ENCODE data around the gene CEBPZOS. TPM values are rescaled to one million over a fixed set of nuclear protein-coding genes. Genes with fewer than 3 reads are reported as not detected.

Gene CEBPZOS
- polyA plus RNA-seq: 10 to 100 TPM; 19.1 to 53.7 TPM

DNA sequence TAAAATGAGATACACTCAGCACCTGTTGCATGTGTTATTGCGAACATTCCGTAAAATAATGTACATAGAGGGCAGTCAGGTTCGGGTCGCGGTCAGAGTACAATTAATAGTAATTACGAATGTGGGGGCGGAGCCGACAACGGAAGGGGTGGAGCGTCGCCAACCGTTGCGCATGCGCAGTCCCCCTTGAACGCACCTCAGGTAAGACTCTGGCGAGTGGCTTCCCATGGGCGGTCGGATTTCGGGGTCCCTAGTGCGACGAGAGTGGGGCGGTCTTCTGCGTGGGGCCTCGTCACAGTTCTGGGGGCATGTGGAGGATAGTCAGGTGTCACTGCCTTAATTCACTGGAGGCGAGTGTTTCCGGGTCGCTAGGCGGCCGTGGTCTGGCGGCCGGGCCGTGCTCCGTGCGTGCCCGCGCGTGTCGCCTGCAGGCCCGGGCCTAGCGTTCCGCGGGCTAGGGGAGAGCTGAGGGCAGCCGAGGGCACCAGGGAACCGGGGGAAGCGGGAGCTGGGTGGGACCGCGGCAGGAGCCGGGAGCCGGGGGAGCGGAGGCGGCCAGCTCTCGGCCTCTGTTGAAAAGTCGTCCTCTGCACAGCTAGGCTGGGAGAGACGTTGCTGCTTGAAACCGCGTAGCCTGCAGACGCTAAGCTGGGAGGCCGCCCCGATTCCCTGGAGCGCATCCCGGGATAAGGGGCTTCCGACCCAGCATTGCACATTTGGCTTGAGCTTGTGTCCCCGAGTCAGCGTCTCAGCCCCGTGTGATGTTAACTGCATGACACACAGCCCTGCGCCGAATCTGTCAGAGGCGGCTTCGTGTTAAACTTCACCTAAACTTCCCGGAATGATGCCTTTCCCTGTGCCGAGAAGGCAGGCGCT is at the start of gene CEBPZOS:
CEBPZOS (plus strand) TSS at position 177 of the 876 bp plus-strand sequence. CDS start 3,209 bp downstream, outside the sequence.
- H3K9me3 ChIP-seq (ENCODE audit: control insufficient read depth in 2 of 2, insufficient read depth in 1 of 2, low read depth in 1 of 2, low read length in 1 of 2): no peaks in the 10 kb centered on the region
- 0% methylated on average over 72 of the region's 72 CpGs for WGBS, 2 donors
- peaks cover 0 to 4% of the 10 kb centered on the region in 2 donors for H3K4me1 ChIP-seq (ENCODE audit: control insufficient read depth in 2 of 2, insufficient read depth in 2 of 2, low read length in 1 of 2)
- peak within 1 kb of the TSS; percentile 81 to 94 for H3K4me3 ChIP-seq (ENCODE audit: low read depth in 1 of 2, low read length in 2 of 2)
- H3K27me3 ChIP-seq (ENCODE audit: control insufficient read depth in 1 of 2, insufficient read depth in 2 of 2, low read length in 2 of 2): no peaks in the 10 kb centered on the region
- peak within 1 kb of the TSS; percentile 90 to 95 for H3K27ac ChIP-seq (ENCODE audit: low read depth in 2 of 2, low read length in 1 of 2)
- peaks cover 2% of the 10 kb centered on the region in 2 donors for H3K36me3 ChIP-seq (ENCODE audit: control insufficient read depth in 2 of 2, insufficient read depth in 2 of 2, low read length in 1 of 2)

DNA sequence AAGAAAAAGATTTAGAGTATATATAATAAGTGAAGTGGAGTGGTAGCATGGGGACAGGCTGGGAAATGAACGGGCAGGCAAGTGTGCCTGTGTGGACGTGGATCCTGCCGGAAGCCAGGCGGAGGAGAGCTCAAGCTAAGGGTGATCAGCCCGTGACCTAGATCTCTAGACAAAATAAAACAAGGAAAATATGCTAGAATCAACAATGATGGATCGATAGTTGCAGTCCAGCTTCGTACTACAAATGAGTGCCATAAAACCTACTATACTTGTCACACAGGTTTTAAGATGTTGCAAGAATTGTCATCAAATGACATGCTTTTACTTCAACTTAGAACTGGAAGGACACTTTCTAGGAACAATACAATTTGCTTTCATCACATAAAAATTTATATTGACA is 48.0 kb upstream of the CEBPZOS start:
- Histone ChIP-seq H3K9me3 (ENCODE audit: control insufficient read depth in 2 of 2, insufficient read depth in 1 of 2, low read depth in 1 of 2, low read length in 1 of 2) (no peaks in the 10 kb centered on the region), H3K27me3 (ENCODE audit: control insufficient read depth in 1 of 2, insufficient read depth in 2 of 2, low read length in 2 of 2) (no peaks in the 10 kb centered on the region), H3K27ac (ENCODE audit: low read depth in 2 of 2, low read length in 1 of 2) (no peak overlapping the region), H3K4me3 (ENCODE audit: low read depth in 1 of 2, low read length in 2 of 2) (no peak overlapping the region), H3K36me3 (ENCODE audit: control insufficient read depth in 2 of 2, insufficient read depth in 2 of 2, low read length in 1 of 2) (peaks cover 5 to 6% of the 10 kb centered on the region in 2 donors), H3K4me1 (ENCODE audit: control insufficient read depth in 2 of 2, insufficient read depth in 2 of 2, low read length in 1 of 2) (no peaks in the 10 kb centered on the region)
- WGBS, 2 donors: 71 to 86% methylated on average over 7 of the region's 7 CpGs

DNA sequence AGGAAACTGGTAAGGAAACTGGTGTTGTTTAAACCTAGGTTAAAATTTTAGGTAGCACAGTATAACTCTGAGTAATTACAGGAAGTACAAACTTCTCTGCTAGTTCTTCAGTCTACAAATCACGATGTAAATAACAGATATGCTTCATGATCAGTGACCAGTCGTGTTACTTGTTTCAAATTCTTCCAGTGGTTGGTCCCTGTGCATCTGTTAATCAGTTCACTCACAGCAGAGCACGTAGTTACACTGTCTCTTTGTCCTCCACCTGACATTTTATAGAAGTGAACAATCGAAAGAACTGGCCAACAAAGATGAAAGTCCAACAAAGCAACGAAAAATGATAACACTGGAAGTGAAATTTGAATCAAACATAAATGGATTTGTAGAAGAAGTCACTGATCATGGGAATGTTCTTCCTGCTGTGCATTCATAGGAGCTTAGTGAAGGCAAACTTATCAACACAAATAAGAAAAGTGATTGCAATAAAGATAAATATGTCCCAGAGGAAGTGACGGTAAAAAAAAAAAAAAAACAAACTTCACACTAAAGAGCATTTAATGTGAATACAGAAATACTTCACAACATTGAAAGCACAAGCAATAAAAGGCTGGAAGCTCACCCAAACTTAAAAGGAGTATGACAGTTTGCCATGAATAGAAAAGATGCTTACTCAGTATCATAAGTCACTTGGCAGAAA is 46.5 kb upstream of the CEBPZOS start:
- Histone ChIP-seq H3K27me3 (ENCODE audit: control insufficient read depth in 1 of 2, insufficient read depth in 2 of 2, low read length in 2 of 2) (no peaks in the 10 kb centered on the region), H3K9me3 (ENCODE audit: control insufficient read depth in 2 of 2, insufficient read depth in 1 of 2, low read depth in 1 of 2, low read length in 1 of 2) (no peaks in the 10 kb centered on the region), H3K36me3 (ENCODE audit: control insufficient read depth in 2 of 2, insufficient read depth in 2 of 2, low read length in 1 of 2) (peaks cover 0 to 5% of the 10 kb centered on the region in 2 donors), H3K4me1 (ENCODE audit: control insufficient read depth in 2 of 2, insufficient read depth in 2 of 2, low read length in 1 of 2) (no peaks in the 10 kb centered on the region), H3K4me3 (ENCODE audit: low read depth in 1 of 2, low read length in 2 of 2) (no peak overlapping the region), H3K27ac (ENCODE audit: low read depth in 2 of 2, low read length in 1 of 2) (no peak overlapping the region)
- WGBS, 2 donors: 44 to 58% methylated on average over 6 of the region's 6 CpGs

GRCh38 chr2:37153224-37153623 is 43.1 kb upstream of the CEBPZOS start:
- Histone ChIP-seq H3K4me3 (ENCODE audit: low read depth in 1 of 2, low read length in 2 of 2) (no peak overlapping the region), H3K27me3 (ENCODE audit: control insufficient read depth in 1 of 2, insufficient read depth in 2 of 2, low read length in 2 of 2) (no peaks in the 10 kb centered on the region), H3K4me1 (ENCODE audit: control insufficient read depth in 2 of 2, insufficient read depth in 2 of 2, low read length in 1 of 2) (peaks cover 0 to 8% of the 10 kb centered on the region in 2 donors), H3K9me3 (ENCODE audit: control insufficient read depth in 2 of 2, insufficient read depth in 1 of 2, low read depth in 1 of 2, low read length in 1 of 2) (no peaks in the 10 kb centered on the region), H3K27ac (ENCODE audit: low read depth in 2 of 2, low read length in 1 of 2) (no peak overlapping the region), H3K36me3 (ENCODE audit: control insufficient read depth in 2 of 2, insufficient read depth in 2 of 2, low read length in 1 of 2) (no peaks in the 10 kb centered on the region)
- WGBS, 2 donors: 88 to 98% methylated on average over 5 of the region's 5 CpGs

DNA sequence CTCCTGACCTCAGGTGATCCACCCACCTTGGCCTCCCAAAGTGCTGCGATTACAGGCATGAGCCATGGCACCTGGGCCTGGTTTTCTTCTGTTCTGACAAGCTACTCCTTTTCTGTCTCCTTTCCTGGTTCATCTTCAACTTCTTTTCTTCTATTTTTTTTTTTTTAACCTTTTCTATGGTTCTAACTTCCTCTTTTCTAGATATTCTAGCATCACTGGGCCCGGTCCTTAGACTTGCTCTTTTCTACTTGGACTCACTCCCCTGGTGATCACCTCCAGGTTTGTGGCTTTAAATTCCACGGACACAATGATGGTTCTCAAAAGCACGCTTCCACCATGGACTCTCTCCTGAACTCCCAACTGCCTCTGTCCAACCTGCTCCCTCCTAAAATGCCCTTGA is 41.5 kb upstream of the CEBPZOS start:
- Histone ChIP-seq H3K27ac (ENCODE audit: low read depth in 2 of 2, low read length in 1 of 2) (no peak overlapping the region), H3K36me3 (ENCODE audit: control insufficient read depth in 2 of 2, insufficient read depth in 2 of 2, low read length in 1 of 2) (no peaks in the 10 kb centered on the region), H3K27me3 (ENCODE audit: control insufficient read depth in 1 of 2, insufficient read depth in 2 of 2, low read length in 2 of 2) (no peaks in the 10 kb centered on the region), H3K4me1 (ENCODE audit: control insufficient read depth in 2 of 2, insufficient read depth in 2 of 2, low read length in 1 of 2) (peaks cover 0 to 8% of the 10 kb centered on the region in 2 donors), H3K9me3 (ENCODE audit: control insufficient read depth in 2 of 2, insufficient read depth in 1 of 2, low read depth in 1 of 2, low read length in 1 of 2) (no peaks in the 10 kb centered on the region), H3K4me3 (ENCODE audit: low read depth in 1 of 2, low read length in 2 of 2) (no peak overlapping the region)
- 92 to 93% methylated on average over 4 of the region's 4 CpGs for WGBS, 2 donors

DNA sequence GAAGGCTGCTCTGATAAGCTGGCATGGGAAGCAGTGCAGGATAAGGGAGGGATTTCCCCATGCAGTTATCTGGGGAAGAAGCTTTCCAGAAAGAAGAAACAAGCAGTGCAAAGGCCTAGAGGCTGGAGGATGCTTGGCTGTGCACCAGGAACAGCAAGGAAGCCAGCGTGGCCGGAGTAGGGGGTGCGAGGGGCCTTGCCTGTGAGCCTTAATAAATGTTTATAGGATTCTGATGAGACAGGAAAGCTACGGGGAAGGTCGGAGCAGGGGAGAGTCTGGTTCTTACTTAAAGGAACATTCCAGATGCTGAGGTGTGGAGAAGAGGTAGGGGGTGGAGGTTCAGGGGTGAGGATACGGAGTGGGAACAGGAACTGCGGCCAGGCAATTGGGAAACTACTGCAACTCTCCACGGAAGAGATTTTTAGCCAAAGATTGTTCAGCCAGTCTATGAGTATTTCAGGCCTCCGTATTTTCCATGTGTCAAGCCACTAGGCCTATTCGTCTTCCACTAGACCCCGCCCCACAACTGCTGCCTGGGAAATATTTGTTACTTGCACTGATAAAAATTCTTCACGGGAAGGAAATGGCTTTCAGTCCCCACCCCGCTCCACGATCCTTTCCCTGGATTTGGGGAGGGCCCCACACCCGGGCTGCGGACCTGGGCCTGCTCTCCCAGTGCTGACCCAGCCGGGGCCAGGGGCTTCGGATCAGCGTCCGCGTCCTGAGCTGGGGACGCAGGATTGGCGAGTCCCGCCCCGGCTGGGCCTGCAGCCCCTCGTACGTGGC is 40.0 kb upstream of the CEBPZOS start:
- H3K27ac ChIP-seq (ENCODE audit: low read depth in 2 of 2, low read length in 1 of 2): peak overlapping the region; percentile 79 to 87
- 1 to 2% methylated on average over 27 of the region's 27 CpGs for WGBS, 2 donors
- H3K27me3 ChIP-seq (ENCODE audit: control insufficient read depth in 1 of 2, insufficient read depth in 2 of 2, low read length in 2 of 2): no peaks in the 10 kb centered on the region
- no peaks in the 10 kb centered on the region for H3K36me3 ChIP-seq (ENCODE audit: control insufficient read depth in 2 of 2, insufficient read depth in 2 of 2, low read length in 1 of 2)
- peak overlapping the region; percentile 70 to 97 for H3K4me3 ChIP-seq (ENCODE audit: low read depth in 1 of 2, low read length in 2 of 2)
- H3K4me1 ChIP-seq (ENCODE audit: control insufficient read depth in 2 of 2, insufficient read depth in 2 of 2, low read length in 1 of 2): peaks cover 0 to 8% of the 10 kb centered on the region in 2 donors
- H3K9me3 ChIP-seq (ENCODE audit: control insufficient read depth in 2 of 2, insufficient read depth in 1 of 2, low read depth in 1 of 2, low read length in 1 of 2): no peaks in the 10 kb centered on the region

DNA sequence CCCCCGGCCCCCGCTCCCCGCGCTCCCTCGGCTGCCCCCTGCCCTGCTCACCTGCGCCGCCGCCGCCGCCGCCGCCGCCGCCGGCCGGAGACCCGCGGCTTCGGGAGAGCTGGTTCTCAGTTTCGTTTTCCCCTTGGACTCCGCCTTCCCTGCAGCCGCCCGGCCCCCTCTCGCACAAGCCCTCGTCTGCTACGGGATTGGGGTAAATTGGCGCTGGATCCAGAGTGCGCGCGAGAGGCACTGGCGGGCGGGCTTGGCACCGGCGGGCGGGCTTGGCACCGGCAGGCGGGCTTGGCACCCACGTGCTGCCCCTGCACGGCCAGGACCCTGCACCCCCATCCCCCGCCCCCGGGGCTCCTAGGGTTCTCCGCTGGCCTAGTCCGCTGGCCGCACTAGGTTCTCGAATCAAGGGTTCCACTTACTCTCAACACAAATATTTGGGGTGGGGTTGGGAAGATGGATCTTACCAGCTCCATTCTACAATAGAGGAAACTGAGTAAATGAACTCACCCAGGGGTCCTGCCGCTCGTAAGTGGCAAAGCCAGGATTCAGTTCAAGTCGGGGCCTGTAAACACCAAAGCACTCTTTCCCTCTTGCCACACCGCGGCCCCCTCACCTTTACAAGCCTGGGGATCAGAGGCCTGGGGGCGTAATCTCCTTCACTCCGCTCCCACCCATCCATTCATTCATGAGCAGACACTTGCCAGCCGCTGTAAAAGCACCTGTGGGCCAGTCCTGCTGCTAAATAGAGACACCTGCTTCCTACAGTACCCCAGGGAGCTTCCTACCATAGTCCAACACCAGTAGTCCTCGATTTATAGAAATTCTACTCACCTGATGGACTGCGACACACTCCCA is 39.2 kb upstream of the CEBPZOS start, which contains the start of gene EIF2AK2:
EIF2AK2 (minus strand) TSS at position 124 of the 858 bp plus-strand sequence. CDS start 9,174 bp downstream, outside the sequence.
- peak within 1 kb of the TSS; percentile 70 to 97 for H3K4me3 ChIP-seq (ENCODE audit: low read depth in 1 of 2, low read length in 2 of 2)
- peak within 1 kb of the TSS; percentile 79 to 87 for H3K27ac ChIP-seq (ENCODE audit: low read depth in 2 of 2, low read length in 1 of 2)
- H3K36me3 ChIP-seq (ENCODE audit: control insufficient read depth in 2 of 2, insufficient read depth in 2 of 2, low read length in 1 of 2): no peaks in the 10 kb centered on the region
- WGBS, 2 donors: 8% methylated on average over 41 to 55 of the region's 55 CpGs
- H3K4me1 ChIP-seq (ENCODE audit: control insufficient read depth in 2 of 2, insufficient read depth in 2 of 2, low read length in 1 of 2): peaks cover 0 to 8% of the 10 kb centered on the region in 2 donors
- H3K9me3 ChIP-seq (ENCODE audit: control insufficient read depth in 2 of 2, insufficient read depth in 1 of 2, low read depth in 1 of 2, low read length in 1 of 2): no peaks in the 10 kb centered on the region
- H3K27me3 ChIP-seq (ENCODE audit: control insufficient read depth in 1 of 2, insufficient read depth in 2 of 2, low read length in 2 of 2): no peaks in the 10 kb centered on the region

- no peak overlapping the region for H3K27ac ChIP-seq (ENCODE audit: low read depth in 2 of 2, low read length in 1 of 2)
- H3K36me3 ChIP-seq (ENCODE audit: control insufficient read depth in 2 of 2, insufficient read depth in 2 of 2, low read length in 1 of 2): no peaks in the 10 kb centered on the region
- no peaks in the 10 kb centered on the region for H3K9me3 ChIP-seq (ENCODE audit: control insufficient read depth in 2 of 2, insufficient read depth in 1 of 2, low read depth in 1 of 2, low read length in 1 of 2)
- WGBS, 2 donors: 79 to 92% methylated on average over 1 of the region's 1 CpG
- no peaks in the 10 kb centered on the region for H3K4me1 ChIP-seq (ENCODE audit: control insufficient read depth in 2 of 2, insufficient read depth in 2 of 2, low read length in 1 of 2)
- no peaks in the 10 kb centered on the region for H3K27me3 ChIP-seq (ENCODE audit: control insufficient read depth in 1 of 2, insufficient read depth in 2 of 2, low read length in 2 of 2)
- no peak overlapping the region for H3K4me3 ChIP-seq (ENCODE audit: low read depth in 1 of 2, low read length in 2 of 2)
These were observed 31.5 kb upstream of the CEBPZOS start for GRCh38 chr2:37164757-37165156.

Measured in esophagus (tissue), 2 donors.